HepG2 (cell line): ENCODE measurements around the gene INPP5K. TPM values are rescaled to one million over a fixed set of nuclear protein-coding genes. Genes with fewer than 3 reads are reported as not detected.

Source experiments
- DMAP1 ChIP-seq: IDR thresholded peaks from 2 replicates; pipeline ENCODE4 v1.6.1; 2016
- ERF ChIP-seq: IDR thresholded peaks from 2 replicates; pipeline ENCODE4 v1.6.1; 2018; ENCODE audit warnings: missing biosample characterization, missing genetic modification reagents
- ESRRA ChIP-seq: sonication (generic); formaldehyde crosslinking; IDR thresholded peaks from 2 replicates; pipeline ENCODE4 v1.5.1; 2020; ENCODE audit warnings: mild to moderate bottlenecking, low read depth, missing genetic modification reagents
- FIP1L1 ChIP-seq: fragments of 200-400 bp; formaldehyde crosslinking; IDR thresholded peaks from 2 replicates; pipeline ENCODE4 v1.6.1; 2018; ENCODE audit warnings: low read depth, mild to moderate bottlenecking, low read length, moderate library complexity, borderline replicate concordance; ENCODE audit not compliant: insufficient read depth
- GFI1 ChIP-seq: sonication (generic); formaldehyde crosslinking; IDR thresholded peaks from 2 replicates; pipeline ENCODE4 v1.5.0; 2020; ENCODE audit warnings: missing genetic modification reagents, mild to moderate bottlenecking, borderline replicate concordance
- JARID2 ChIP-seq: sonication (generic); formaldehyde crosslinking; IDR thresholded peaks from 2 replicates; pipeline ENCODE4 v1.8.1; 2023; ENCODE audit warnings: missing genetic modification reagents, inconsistent platforms; ENCODE audit not compliant: insufficient replicate concordance
- KLF16 ChIP-seq, 2 experiments: sonication (generic) in 1 of 2; formaldehyde crosslinking in 1 of 2; IDR thresholded peaks; 2 replicates each; pipeline versions ENCODE4 v1.6.1 to v1.8.0; 2016 to 2023; ENCODE audit warnings: missing genetic modification reagents in 2 of 2, missing compliant biosample characterization in 1 of 2
- MBD4 ChIP-seq: IDR thresholded peaks from 2 replicates; pipeline ENCODE4 v1.6.1; 2012; ENCODE audit warnings: low read length, inconsistent platforms, borderline replicate concordance
- POGZ ChIP-seq: sonication (generic); formaldehyde crosslinking; IDR thresholded peaks from 2 replicates; pipeline ENCODE4 v1.4.0; 2020; ENCODE audit warnings: mild to moderate bottlenecking, missing genetic modification reagents
- RARG ChIP-seq: sonication (generic); formaldehyde crosslinking; IDR thresholded peaks from 2 replicates; pipeline ENCODE4 v1.4.0; 2020; ENCODE audit warnings: low read depth, mild to moderate bottlenecking, missing genetic modification reagents
- RFX3 ChIP-seq: IDR thresholded peaks from 2 replicates; pipeline ENCODE4 v1.6.1; 2016; ENCODE audit warnings: missing biosample characterization, missing genetic modification reagents
- SOX13 ChIP-seq, 3 experiments: fragments of 450-650 bp in 1 of 3; sonication (generic) in 1 of 3; formaldehyde crosslinking in 1 of 3; IDR thresholded peaks in 2 of 3; conservative IDR thresholded peaks in 1 of 3; 2 replicates each; pipeline versions ENCODE4 v1.5.0 to v1.6.1; 2016 to 2020; ENCODE audit warnings: antibody characterized with exemption in 1 of 3, mild to moderate bottlenecking in 1 of 3, missing compliant biosample characterization in 1 of 3, missing genetic modification reagents in 1 of 3, moderate library complexity in 1 of 3
- ZC3H13 ChIP-seq: sonication (generic); formaldehyde crosslinking; IDR thresholded peaks from 2 replicates; pipeline ENCODE4 v1.8.1; 2023; ENCODE audit warnings: mild to moderate bottlenecking, missing genetic modification reagents, moderate library complexity
- ZFP1 ChIP-seq: IDR thresholded peaks from 2 replicates; pipeline ENCODE4 v1.6.1; 2016
- ZNF230 ChIP-seq: sonication (generic); formaldehyde crosslinking; IDR thresholded peaks from 2 replicates; pipeline ENCODE4 v1.4.0; 2020; ENCODE audit warnings: mild to moderate bottlenecking, missing genetic modification reagents
- ZNF326 ChIP-seq: sonication (generic); formaldehyde crosslinking; IDR thresholded peaks from 2 replicates; pipeline ENCODE4 v1.4.0; 2020; ENCODE audit warnings: missing genetic modification reagents, borderline replicate concordance
- ZNF343 ChIP-seq: sonication (generic); formaldehyde crosslinking; IDR thresholded peaks from 2 replicates; pipeline ENCODE4 v1.4.0; 2020; ENCODE audit warnings: mild to moderate bottlenecking, missing genetic modification reagents
- ZNF775 ChIP-seq: sonication (generic); formaldehyde crosslinking; IDR thresholded peaks from 2 replicates; pipeline ENCODE4 v1.4.0; 2020; ENCODE audit warnings: missing genetic modification reagents, mild to moderate bottlenecking, moderate library complexity, borderline replicate concordance
- ZNF788 ChIP-seq: sonication (generic); formaldehyde crosslinking; IDR thresholded peaks from 2 replicates; pipeline ENCODE4 v1.5.0; 2020; ENCODE audit warnings: mild to moderate bottlenecking, missing genetic modification reagents, borderline replicate concordance
- ZNF790 ChIP-seq: sonication (generic); formaldehyde crosslinking; IDR thresholded peaks from 2 replicates; pipeline ENCODE4 v1.8.0; 2022; ENCODE audit warnings: missing genetic modification reagents, mild to moderate bottlenecking, borderline replicate concordance
- ZSCAN21 ChIP-seq: sonication (generic); formaldehyde crosslinking; IDR thresholded peaks from 2 replicates; pipeline ENCODE4 v1.8.0; 2022; ENCODE audit warnings: mild to moderate bottlenecking, missing genetic modification reagents, moderate library complexity, borderline replicate concordance
- polyA plus RNA-seq, 8 experiments: library from polyadenylated mRNA; depleted of rRNA in 3 of 8; stranded (reverse) in 7 of 8; unstranded in 1 of 8; fragments of >200 nt; fragmentation: Illumina TruSeq in 4 of 8; extraction: Trizol in 4 of 8; gene quantifications; 2 replicates each; pipeline versions ENCODE4 v1.2.1 to v1.2.3, GENCODE V29; 2011 to 2016; ENCODE audit warnings: low read depth in 4 of 8, missing spikeins in 1 of 8, mixed read lengths in 1 of 8; ENCODE audit not compliant: insufficient read depth in 1 of 8
- total RNA-seq, 5 experiments: library from RNA; depleted of rRNA; stranded (reverse); fragments of >200 nt; fragmentation: Illumina TruSeq; extraction: Trizol; gene quantifications; 2 replicates each; pipeline ENCODE4 v1.2.3, GENCODE V29; 2016; ENCODE audit warnings: low read depth in 1 of 5
- TF ChIP-seq, protein P1 (sequence below): conservative IDR thresholded peaks from 2 replicates; pipeline ENCODE4 v1.6.1; 2018; ENCODE audit warnings: missing genetic modification reagents
- TF ChIP-seq, protein P2 (sequence below): sonication (generic); formaldehyde crosslinking; IDR thresholded peaks from 2 replicates; pipeline ENCODE4 v1.8.0; 2022; ENCODE audit warnings: mild to moderate bottlenecking, missing genetic modification reagents, borderline replicate concordance
- TF ChIP-seq, protein P3 (sequence below): sonication (generic); formaldehyde crosslinking; IDR thresholded peaks from 2 replicates; pipeline ENCODE4 v1.8.1; 2023; ENCODE audit warnings: mild to moderate bottlenecking, missing genetic modification reagents

INPP5K gene
- total and polyA plus RNA-seq, 2 of the 13 experiments (the other 11 are each of a cell fraction or from before 2014, with no cell fraction given): 4.8 to 9.6 TPM

DNA sequence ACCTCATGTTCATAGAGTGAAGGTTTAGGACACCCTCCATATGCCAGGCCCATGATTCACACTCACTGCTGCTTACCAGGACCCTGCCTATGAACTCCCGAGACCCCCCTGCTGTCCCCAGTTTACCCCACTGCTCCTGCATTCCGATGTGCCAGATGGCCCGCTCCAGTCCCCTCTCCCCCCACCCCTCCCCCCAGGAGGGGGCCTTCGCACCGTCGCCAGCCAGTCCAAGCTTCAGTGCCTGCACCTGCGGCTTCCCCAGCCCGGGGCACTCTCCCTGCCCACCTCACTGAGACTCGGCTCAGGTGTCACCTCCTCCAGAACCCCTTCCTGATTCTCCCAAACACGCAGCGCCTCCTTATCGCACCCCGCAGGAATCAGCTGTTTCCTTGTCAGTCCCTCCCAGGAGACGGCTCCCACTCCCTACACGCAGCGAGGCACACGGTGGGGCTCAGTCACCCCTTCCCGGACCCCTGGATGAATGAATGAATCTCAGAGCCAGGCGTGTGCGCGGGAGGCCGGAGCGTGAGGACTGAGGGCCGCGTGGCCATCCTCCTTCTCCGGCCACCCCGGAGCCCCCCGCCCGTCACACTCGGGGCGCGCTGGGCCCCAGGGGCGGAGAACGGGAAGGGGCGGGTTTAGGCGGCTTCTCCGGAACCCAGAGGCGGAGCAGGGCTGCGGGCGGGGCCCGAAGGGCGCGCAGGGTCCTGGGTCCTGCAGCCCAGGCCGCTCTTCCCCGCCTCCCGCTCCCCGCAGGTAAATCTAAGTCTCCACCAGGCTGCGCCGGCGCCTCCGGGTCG, 25.6 kb downstream of the INPP5K start (continued):
- TF ChIP-seq, protein P1, sequence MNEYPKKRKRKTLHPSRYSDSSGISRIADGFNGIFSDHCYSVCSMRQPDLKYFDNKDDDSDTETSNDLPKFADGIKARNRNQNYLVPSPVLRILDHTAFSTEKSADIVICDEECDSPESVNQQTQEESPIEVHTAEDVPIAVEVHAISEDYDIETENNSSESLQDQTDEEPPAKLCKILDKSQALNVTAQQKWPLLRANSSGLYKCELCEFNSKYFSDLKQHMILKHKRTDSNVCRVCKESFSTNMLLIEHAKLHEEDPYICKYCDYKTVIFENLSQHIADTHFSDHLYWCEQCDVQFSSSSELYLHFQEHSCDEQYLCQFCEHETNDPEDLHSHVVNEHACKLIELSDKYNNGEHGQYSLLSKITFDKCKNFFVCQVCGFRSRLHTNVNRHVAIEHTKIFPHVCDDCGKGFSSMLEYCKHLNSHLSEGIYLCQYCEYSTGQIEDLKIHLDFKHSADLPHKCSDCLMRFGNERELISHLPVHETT (CRISPR knock-in tag): 0 out of 2 replicates have a peak, but pooled peaks have one; percentile 68
- TF ChIP-seq, protein P2, sequence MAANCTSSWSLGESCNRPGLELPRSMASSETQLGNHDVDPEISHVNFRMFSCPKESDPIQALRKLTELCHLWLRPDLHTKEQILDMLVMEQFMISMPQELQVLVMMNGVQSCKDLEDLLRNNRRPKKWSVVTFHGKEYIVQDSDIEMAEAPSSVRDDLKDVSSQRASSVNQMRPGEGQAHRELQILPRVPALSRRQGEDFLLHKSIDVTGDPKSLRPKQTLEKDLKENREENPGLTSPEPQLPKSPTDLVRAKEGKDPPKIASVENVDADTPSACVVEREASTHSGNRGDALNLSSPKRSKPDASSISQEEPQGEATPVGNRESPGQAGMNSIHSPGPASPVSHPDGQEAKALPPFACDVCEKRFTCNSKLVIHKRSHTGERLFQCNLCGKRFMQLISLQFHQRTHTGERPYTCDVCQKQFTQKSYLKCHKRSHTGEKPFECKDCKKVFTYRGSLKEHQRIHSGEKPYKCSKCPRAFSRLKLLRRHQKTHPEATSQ (CRISPR knock-in tag): no peak
- TF ChIP-seq RFX3 (CRISPR knock-in tag) (no peak), POGZ (CRISPR knock-in tag) (0 out of 2 replicates have a peak, but pooled peaks have one; percentile 20), ESRRA (no peak; the same call in 1 of the 2 replicates), FIP1L1 (no peak), RARG (CRISPR knock-in tag) (no peak), ERF (no peak), ZC3H13 (CRISPR knock-in tag) (0 out of 2 replicates have a peak, but pooled peaks have one; percentile 68), ZNF230 (CRISPR knock-in tag) (no peak), ZNF790 (CRISPR knock-in tag) (peak; percentile 52; the same call in 1 of the 2 replicates), KLF16 (CRISPR knock-in tag; IDR thresholded peaks at IDR 0.05) (peak in 1 of 2 experiments; percentile 58; a peak in 1 of 4 replicates), MBD4 (no peak), ZSCAN21 (CRISPR knock-in tag) (no peak), ZFP1 (CRISPR knock-in tag) (no peak), DMAP1 (CRISPR knock-in tag) (peak; percentile 55; the same call in 1 of the 2 replicates), SOX13 (IDR thresholded peaks at IDR 0.05) (no peak), SOX13 (CRISPR knock-in tag; conservative IDR thresholded peaks at IDR 0.05 in 1 of 2, IDR thresholded peaks at IDR 0.05 in 1 of 2) (peak in 1 of 2 experiments; percentile 23; a peak in 1 of 4 replicates), ZNF775 (no peak), ZNF343 (CRISPR knock-in tag) (no peak), JARID2 (CRISPR knock-in tag) (no peak), ZNF326 (CRISPR knock-in tag) (no peak), ZNF788 (CRISPR knock-in tag) (peak; percentile 61; the same call in 1 of the 2 replicates), GFI1 (CRISPR knock-in tag) (0 out of 2 replicates have a peak, but pooled peaks have one; percentile 57)
- TF ChIP-seq, protein P3, sequence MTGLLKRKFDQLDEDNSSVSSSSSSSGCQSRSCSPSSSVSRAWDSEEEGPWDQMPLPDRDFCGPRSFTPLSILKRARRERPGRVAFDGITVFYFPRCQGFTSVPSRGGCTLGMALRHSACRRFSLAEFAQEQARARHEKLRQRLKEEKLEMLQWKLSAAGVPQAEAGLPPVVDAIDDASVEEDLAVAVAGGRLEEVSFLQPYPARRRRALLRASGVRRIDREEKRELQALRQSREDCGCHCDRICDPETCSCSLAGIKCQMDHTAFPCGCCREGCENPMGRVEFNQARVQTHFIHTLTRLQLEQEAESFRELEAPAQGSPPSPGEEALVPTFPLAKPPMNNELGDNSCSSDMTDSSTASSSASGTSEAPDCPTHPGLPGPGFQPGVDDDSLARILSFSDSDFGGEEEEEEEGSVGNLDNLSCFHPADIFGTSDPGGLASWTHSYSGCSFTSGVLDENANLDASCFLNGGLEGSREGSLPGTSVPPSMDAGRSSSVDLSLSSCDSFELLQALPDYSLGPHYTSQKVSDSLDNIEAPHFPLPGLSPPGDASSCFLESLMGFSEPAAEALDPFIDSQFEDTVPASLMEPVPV (CRISPR knock-in tag): no peak
